GM19099 (cell line): ENCODE results near the gene ACER3.

Experiments
- POLR2A ChIP-seq: IDR thresholded peaks from 3 replicates; pipeline ENCODE4 v1.6.1; 2011; ENCODE audit warnings: low read depth; ENCODE audit not compliant: insufficient read length; ENCODE audit errors: extremely low read depth

The ACER3 gene

GRCh38 chr11:76947800-76948199 is 87.1 kb downstream of the ACER3 start:
- TF ChIP-seq POLR2A, result no peak

GRCh38 chr11:76955459-76956114 is 94.9 kb downstream of the ACER3 start:
- TF ChIP-seq POLR2A, result no peak

- no peak for TF ChIP-seq POLR2A
Observed at GRCh38 chr11:76962583-76963416, 102.1 kb downstream of the ACER3 start.

GRCh38 chr11:76972051-76972450 is 111.3 kb downstream of the ACER3 start:
- TF ChIP-seq POLR2A, result no peak

- TF ChIP-seq POLR2A, result no peak
Observed at GRCh38 chr11:76974179-76974891, 113.6 kb downstream of the ACER3 start.

GRCh38 chr11:76975513-76975912 is 114.8 kb downstream of the ACER3 start:
- TF ChIP-seq POLR2A, result no peak

GRCh38 chr11:76977791-76978190 is 117.1 kb downstream of the ACER3 start:
- TF ChIP-seq POLR2A, result no peak

- TF ChIP-seq POLR2A, result no peak
Observed at GRCh38 chr11:76978239-76978638, 117.5 kb downstream of the ACER3 start.

GRCh38 chr11:76978818-76979217 is 118.1 kb downstream of the ACER3 start:
- TF ChIP-seq POLR2A, result no peak

- no peak for TF ChIP-seq POLR2A
Observed at GRCh38 chr11:76980196-76980595, 119.5 kb downstream of the ACER3 start.

GRCh38 chr11:76984743-76985142 is 124.0 kb downstream of the ACER3 start:
- no peak for TF ChIP-seq POLR2A

GRCh38 chr11:76987203-76987602 is 126.5 kb downstream of the ACER3 start:
- TF ChIP-seq POLR2A, result no peak

GRCh38 chr11:76990628-76991027 is 129.9 kb downstream of the ACER3 start:
- TF ChIP-seq POLR2A, result no peak

GRCh38 chr11:76995081-76995576 is 134.4 kb downstream of the ACER3 start:
- TF ChIP-seq POLR2A, result no peak

GRCh38 chr11:76997512-76997911 is 136.8 kb downstream of the ACER3 start:
- no peak for TF ChIP-seq POLR2A

- no peak for TF ChIP-seq POLR2A
Observed at GRCh38 chr11:76999597-76999996, 138.9 kb downstream of the ACER3 start.

GRCh38 chr11:77001613-77002012 is 140.9 kb downstream of the ACER3 start:
- TF ChIP-seq POLR2A, result no peak
